ENCODE data around the gene TBXAS1. TPM values are rescaled to one million over a fixed set of nuclear protein-coding genes. Genes with fewer than 3 reads are reported as not detected.

TBXAS1 gene
- total RNA-seq, 1 experiment from 2014 or later, result 2.3 TPM

- TF ChIP-seq E2F4 (CRISPR knock-in tag; IDR thresholded peaks at IDR 0.05; ENCODE audit: borderline replicate concordance, low read depth), result no peak
- TF ChIP-seq ATF6 (CRISPR knock-in tag; IDR thresholded peaks at IDR 0.05), result no peak
- no peak for TF ChIP-seq STAT6 (CRISPR knock-in tag; conservative IDR thresholded peaks at IDR 0.05; ENCODE audit: low read depth)
- TF ChIP-seq ZNF121 (CRISPR knock-in tag; IDR thresholded peaks at IDR 0.05), result no peak
- no peak for TF ChIP-seq CREB1 (CRISPR knock-in tag; IDR thresholded peaks at IDR 0.05)
- no peak for TF ChIP-seq FOXP1 (CRISPR knock-in tag; IDR thresholded peaks at IDR 0.05; ENCODE audit: borderline replicate concordance)
- TF ChIP-seq ZNF138 (CRISPR knock-in tag; conservative IDR thresholded peaks at IDR 0.05), result no peak
- TF ChIP-seq NFYB (CRISPR knock-in tag; conservative IDR thresholded peaks at IDR 0.05; ENCODE audit: low read depth), result no peak
- no peak for TF ChIP-seq PREB (CRISPR knock-in tag; IDR thresholded peaks at IDR 0.05; ENCODE audit: borderline replicate concordance)
- no peak for TF ChIP-seq MXD4 (CRISPR knock-in tag; IDR thresholded peaks at IDR 0.05; ENCODE audit: borderline replicate concordance)
- TF ChIP-seq GRHL2 (CRISPR knock-in tag; IDR thresholded peaks at IDR 0.05; ENCODE audit: insufficient replicate concordance, severe bottlenecking), result no peak
These were observed 155.8 kb downstream of the TBXAS1 start (continued) for GRCh38 chr7:139984642-139985539.

GRCh38 chr7:139985811-139986210, 156.7 kb downstream of the TBXAS1 start:
- CTCF ChIA-PET, result no interaction called here
- ATAC-seq, result no peak
- POLR2A ChIA-PET, result no interaction called here

More at GRCh38 chr7:139985811-139986210, 156.7 kb downstream of the TBXAS1 start:
- no peaks in the 10 kb centered on the region; the same call in 1 of the 2 replicates for H3K27me3 Mint-ChIP-seq (ENCODE audit: low read depth)
- H3K36me3 Mint-ChIP-seq, result no peaks in the 10 kb centered on the region
- H3K9me3 Mint-ChIP-seq, result peaks cover 6% of the 10 kb centered on the region; the same call in 1 of the 2 replicates
- TF ChIP-seq ZBTB21 (CRISPR knock-in tag; IDR thresholded peaks at IDR 0.05; ENCODE audit: borderline replicate concordance) (no peak), ZNF263 (CRISPR knock-in tag; IDR thresholded peaks at IDR 0.05; ENCODE audit: low read depth) (no peak), FOXJ3 (CRISPR knock-in tag; IDR thresholded peaks at IDR 0.05; ENCODE audit: borderline replicate concordance) (no peak), KAT7 (CRISPR knock-in tag; IDR thresholded peaks at IDR 0.05; ENCODE audit: borderline replicate concordance) (no peak), ZNF423 (CRISPR knock-in tag; IDR thresholded peaks at IDR 0.05) (no peak), E2F1 (CRISPR knock-in tag; IDR thresholded peaks at IDR 0.05) (no peak), NFYB (CRISPR knock-in tag; conservative IDR thresholded peaks at IDR 0.05; ENCODE audit: low read depth) (no peak), ZBTB43 (CRISPR knock-in tag; IDR thresholded peaks at IDR 0.05) (no peak), ZNF317 (CRISPR knock-in tag; IDR thresholded peaks at IDR 0.05; ENCODE audit: borderline replicate concordance, low read depth) (no peak), ZNF532 (CRISPR knock-in tag; IDR thresholded peaks at IDR 0.05; ENCODE audit: borderline replicate concordance) (no peak)
- no peak overlapping the region for H3K27ac Mint-ChIP-seq
- no peak for DNase-seq (ENCODE audit: low spot score)
- H3K4me3 Mint-ChIP-seq, result no peak overlapping the region
- H3K4me1 Mint-ChIP-seq, result peaks cover 20% of the 10 kb centered on the region

Data from WTC11 (cell line).